ENCODE measurements around the gene IER3.

Gene IER3

GRCh38 chr6:30744054-30744805 is at the start of gene IER3:
Gene IER3, minus strand, starts transcription at chr6:30744547. Its CDS starts 29 bp downstream, at chr6:30744518.
- DNase-seq: peak; percentile 88

- DNase-seq: no peak
Measured at GRCh38 chr6:30793521-30794194, 49.3 kb upstream of the IER3 start.

- DNase-seq: no peak
Measured at GRCh38 chr6:30792786-30793185, 48.4 kb upstream of the IER3 start.

- no peak for DNase-seq
Measured at GRCh38 chr6:30790724-30791383, 46.5 kb upstream of the IER3 start.

GRCh38 chr6:30789606-30790005 is 45.3 kb upstream of the IER3 start:
- DNase-seq: no peak

- no peak for DNase-seq
Measured at GRCh38 chr6:30787954-30788353, 43.6 kb upstream of the IER3 start.

- no peak for DNase-seq
Measured at GRCh38 chr6:30782425-30783014, 38.2 kb upstream of the IER3 start.

- peak; percentile 24 for DNase-seq
Measured at GRCh38 chr6:30781743-30782424, 37.5 kb upstream of the IER3 start.

- no peak for DNase-seq
Measured at GRCh38 chr6:30781395-30781742, 37.0 kb upstream of the IER3 start.

GRCh38 chr6:30780642-30780920 is 36.2 kb upstream of the IER3 start:
- DNase-seq: no peak

- no peak for DNase-seq
Measured at GRCh38 chr6:30779850-30780641, 35.7 kb upstream of the IER3 start.

- no peak for DNase-seq
Measured at GRCh38 chr6:30778001-30778635, 33.8 kb upstream of the IER3 start.

- DNase-seq: no peak
Measured at GRCh38 chr6:30777155-30777485, 32.8 kb upstream of the IER3 start.

- DNase-seq: no peak
Measured at GRCh38 chr6:30776390-30777154, 32.2 kb upstream of the IER3 start.

GRCh38 chr6:30775104-30775503 is 30.8 kb upstream of the IER3 start:
- DNase-seq: no peak

- DNase-seq: no peak
Measured at GRCh38 chr6:30774701-30775100, 30.4 kb upstream of the IER3 start.

GRCh38 chr6:30770592-30770991 is 26.2 kb upstream of the IER3 start:
- DNase-seq: no peak

GRCh38 chr6:30769853-30770524 is 25.6 kb upstream of the IER3 start:
- no peak for DNase-seq

- DNase-seq: peak; percentile 83
Measured at GRCh38 chr6:30769088-30769852, 24.9 kb upstream of the IER3 start.

- no peak for DNase-seq
Measured at GRCh38 chr6:30768634-30769087, 24.3 kb upstream of the IER3 start.

Measured in stimulated activated CD4-positive, alpha-beta T cell treated with anti-CD3 and anti-CD28 coated beads, Interleukin-4, amount 100 ng/mL, for 1 hour (primary cell).